Ovary (tissue), 9 donors: ENCODE results near the gene FYN. TPM values are rescaled to one million over a fixed set of nuclear protein-coding genes. Genes with fewer than 3 reads are reported as not detected.

Source experiments
- DNase-seq, 5 donors: peaks; one replicate each; pipeline ENCODE4 v3.0.0-alpha.2; 2019 to 2020
- H3K27ac ChIP-seq, 2 donors: fragments of 200-600 bp; one replicate each; pipeline versions ENCODE4 v1.5.1 to v1.8.0; 2019 to 2022
- H3K27me3 ChIP-seq: fragments of 200-600 bp; one replicate; pipeline ENCODE4 v1.8.0; 2022
- H3K36me3 ChIP-seq: fragments of 200-600 bp; sonication (generic); one replicate; pipeline ENCODE4 v1.5.1; 2019
- H3K4me1 ChIP-seq: one replicate; pipeline ENCODE4 v1.8.1; 2013; ENCODE audit warnings: mild to moderate bottlenecking, moderate library complexity; ENCODE audit not compliant: insufficient read depth
- H3K4me3 ChIP-seq: fragments of 200-600 bp; sonication (generic); one replicate; pipeline ENCODE4 v1.5.1; 2017
- H3K9me3 ChIP-seq, 2 donors: fragments of 200-600 bp in 1 of 2; sonication (generic) in 1 of 2; one replicate each; pipeline versions ENCODE4 v1.5.1 to v1.8.1; 2013 to 2019; ENCODE audit warnings: mild to moderate bottlenecking in 1 of 2, moderate library complexity in 1 of 2
- CTCF ChIP-seq, 3 donors: fragments of 450-650 bp in 2 of 3; fragments of 200-600 bp in 1 of 3; IDR thresholded peaks; one replicate each; pipeline versions ENCODE4 v1.5.1 to v1.8.0; 2016 to 2022; ENCODE audit warnings: antibody characterized with exemption in 3 of 3, mild to moderate bottlenecking in 1 of 3
- EP300 ChIP-seq: sonication (generic); formaldehyde crosslinking; IDR thresholded peaks from one replicate; pipeline ENCODE4 v1.6.1; 2017; ENCODE audit warnings: antibody characterized with exemption
- POLR2A ChIP-seq: fragments of 450-650 bp; IDR thresholded peaks from one replicate; pipeline ENCODE4 v1.6.1; 2017; ENCODE audit warnings: antibody characterized with exemption, mild to moderate bottlenecking, moderate library complexity
- whole genome bisulfite sequencing, 3 donors: extraction: QIAGEN DNeasy Blood & Tissue Kit in 1 of 3; methylation state at CpG; one replicate each; pipeline versions ENCODE4 v1.1.5 to v1.1.7; 2013 to 2017; 5-methylcytosine and 5-hydroxymethylcytosine counted together
- intact Hi-C, 4 donors: fragments of 100-400 bp; cut with DNase I; formaldehyde crosslinking; loops; one replicate each; pipeline versions ENCODE4 v1.11.0 to v1.15.1; 2022 to 2023
- polyA plus RNA-seq, 2 donors: library from polyadenylated mRNA; stranded (reverse); fragments of 200-250 nt in 1 of 2; fragments of 350-450 nt in 1 of 2; fragmentation: Illumina TruSeq in 1 of 2; extraction: RNeasy Lipid Tissue Mini Kit (QIAGEN cat#74804) in 1 of 2; gene quantifications; one replicate each; pipeline ENCODE4 v1.2.3, GENCODE V29; 2013 to 2014
- total RNA-seq, 7 donors: library from RNA; depleted of rRNA in 2 of 7; stranded (reverse); fragments of >200 nt in 2 of 7; fragmentation: NEBNext Ultra II Directional in 3 of 7; extraction: Animal tissue kit (Norgen Biotek cat#: 25700) in 3 of 7; gene quantifications; one replicate each; pipeline versions ENCODE4 v1.1.0 to v1.2.4, GENCODE V29; 2016 to 2023
- donor health status: DM: no; HTN: no; CAD: no; lungs with moderate emphysema.
- donor health status: DM: no; HTN: no; CAD: no.
- donor health status: Bipolar disorder and iron deficiency.
- donor health status: DM: yes; HTN: yes; CAD: no.
- donor health status: DM: no; HTN: no; CAD: no.
- donor health status: DM: yes; HTN: yes; CAD: no.

FYN gene
- total and polyA plus RNA-seq, 9 donors = 37.2 to 116 (median 72.7) TPM

- Histone ChIP-seq H3K27ac (no peak overlapping the region), H3K4me1 (peaks cover 13% of the 10 kb centered on the region)
- WGBS, 3 donors = 72 to 78% (median 73%) methylated on average over 4 of the region's 4 CpGs
Observed at GRCh38 chr6:111846066-111846465, 27.2 kb downstream of the FYN start.

GRCh38 chr6:111845441-111845871 lies 27.8 kb downstream of the FYN start:
- DNase-seq = no peak
- Histone ChIP-seq H3K4me3 (no peak overlapping the region), H3K4me1 (peaks cover 13% of the 10 kb centered on the region), H3K9me3 (no peaks in the 10 kb centered on the region), H3K36me3 (no peaks in the 10 kb centered on the region), H3K27ac (no peak overlapping the region), H3K27me3 (no peaks in the 10 kb centered on the region)
- TF ChIP-seq EP300 (no peak), CTCF (IDR thresholded peaks at IDR 0.05) (no peak), POLR2A (no peak)
- 90 to 92% (median 91%) methylated on average over 8 of the region's 8 CpGs for WGBS, 3 donors
- intact Hi-C loops = no loop called here

More at GRCh38 chr6:111846066-111846465, 27.2 kb downstream of the FYN start:
- H3K9me3 ChIP-seq = no peaks in the 10 kb centered on the region
- H3K36me3 ChIP-seq = no peaks in the 10 kb centered on the region
- TF ChIP-seq EP300 (no peak), CTCF (IDR thresholded peaks at IDR 0.05) (no peak), POLR2A (no peak)
- no peaks in the 10 kb centered on the region for H3K27me3 ChIP-seq
- H3K4me3 ChIP-seq = no peak overlapping the region
- no peak for DNase-seq
- intact Hi-C loops = no loop called here

GRCh38 chr6:111844921-111845320 lies 28.3 kb downstream of the FYN start:
- Histone ChIP-seq H3K4me1 (peaks cover 13% of the 10 kb centered on the region), H3K27ac (no peak overlapping the region), H3K27me3 (no peaks in the 10 kb centered on the region), H3K4me3 (no peak overlapping the region), H3K9me3 (no peaks in the 10 kb centered on the region), H3K36me3 (no peaks in the 10 kb centered on the region)
- 74 to 82% (median 76%) methylated on average over 2 of the region's 2 CpGs for WGBS, 3 donors
- no peak for DNase-seq
- no peak for TF ChIP-seq CTCF (IDR thresholded peaks at IDR 0.05)
- TF ChIP-seq POLR2A = no peak
- no peak for TF ChIP-seq EP300
- intact Hi-C loops = no loop called here

- Histone ChIP-seq H3K4me3 (no peak overlapping the region), H3K4me1 (peaks cover 13% of the 10 kb centered on the region), H3K27me3 (no peaks in the 10 kb centered on the region), H3K36me3 (no peaks in the 10 kb centered on the region), H3K27ac (no peak overlapping the region), H3K9me3 (no peaks in the 10 kb centered on the region)
- TF ChIP-seq POLR2A = no peak
- TF ChIP-seq CTCF (IDR thresholded peaks at IDR 0.05) = no peak
- no peak for TF ChIP-seq EP300
- WGBS, 3 donors = 76 to 90% (median 82%) methylated on average over 4 of the region's 4 CpGs
- no peak for DNase-seq
- intact Hi-C loops = no loop called here
Observed at GRCh38 chr6:111844376-111844775, 28.9 kb downstream of the FYN start.
